HUDEP-2 (cell line): ENCODE data around the gene FOXP1.
A peak's percentile ranks its signal among the peaks of the same experiment; 100 is the strongest.
"Not testable (repeated sequence)": the region's sequence is repeated elsewhere in the genome, so short reads cannot be mapped to it uniquely, and the experiment has no call there.

Experiments
- DNase-seq, 76 experiments: peaks; one replicate each; lab custom pipeline; 2025; ENCODE audit not compliant: unreplicated experiment in 76 of 76; lab: John Stamatoyannopoulos, UW

The FOXP1 gene

GRCh38 chr3:71436337-71436736, 147.2 kb downstream of the FOXP1 start:
- DNase-seq = no peak

- not testable (repeated sequence) for DNase-seq
Measured at GRCh38 chr3:71435836-71436235, 147.7 kb downstream of the FOXP1 start.

GRCh38 chr3:71433631-71434030, 149.9 kb downstream of the FOXP1 start:
- no peak for DNase-seq

GRCh38 chr3:71432044-71432975, 151.2 kb downstream of the FOXP1 start:
- no peak for DNase-seq

- no peak for DNase-seq
Measured at GRCh38 chr3:71430941-71431552, 152.5 kb downstream of the FOXP1 start.

GRCh38 chr3:71429597-71429988, 153.9 kb downstream of the FOXP1 start:
- DNase-seq = no peak

GRCh38 chr3:71428841-71429596, 154.5 kb downstream of the FOXP1 start:
- DNase-seq = no peak

- DNase-seq = no peak
Measured at GRCh38 chr3:71425491-71426071, 157.9 kb downstream of the FOXP1 start.

- DNase-seq = no peak
Measured at GRCh38 chr3:71423151-71423906, 160.2 kb downstream of the FOXP1 start.

- no peak for DNase-seq
Measured at GRCh38 chr3:71421820-71422566, 161.5 kb downstream of the FOXP1 start.

- DNase-seq = no peak
Measured at GRCh38 chr3:71421475-71421819, 162.1 kb downstream of the FOXP1 start.

- no peak for DNase-seq
Measured at GRCh38 chr3:71419369-71419768, 164.2 kb downstream of the FOXP1 start.

- no peak for DNase-seq
Measured at GRCh38 chr3:71417791-71418190, 165.7 kb downstream of the FOXP1 start.

GRCh38 chr3:71416876-71417275, 166.7 kb downstream of the FOXP1 start:
- DNase-seq = peak in 2 of 76 experiments; percentile 0 to 2

GRCh38 chr3:71415681-71416122, 167.8 kb downstream of the FOXP1 start:
- DNase-seq = no peak

GRCh38 chr3:71414189-71414927, 169.2 kb downstream of the FOXP1 start:
- no peak for DNase-seq

- DNase-seq = no peak
Measured at GRCh38 chr3:71413572-71413971, 170.0 kb downstream of the FOXP1 start.

- no peak for DNase-seq
Measured at GRCh38 chr3:71409352-71409751, 174.2 kb downstream of the FOXP1 start.

- no peak for DNase-seq
Measured at GRCh38 chr3:71408903-71409302, 174.6 kb downstream of the FOXP1 start.
